WTC11 (cell line): Measurements from ENCODE around the gene COL21A1. TPM values are rescaled to one million over a fixed set of nuclear protein-coding genes. Genes with fewer than 3 reads are reported as not detected.

Experiments used
- ATAC-seq: fragments of 200-7000 bp; cut with Tn5 transposase; 2 replicates; pipeline ENCODE4 v1.10.0; 2021; ENCODE audit warnings: mild to moderate bottlenecking, moderate library complexity
- CTCF ChIA-PET: fragments of 300-600 bp; sonication (Branson Sonifier 250); formaldehyde crosslinking; loops from one replicate; lab custom pipeline; 2021; ENCODE audit warnings: antibody characterized with exemption; lab: Charles Lee
- POLR2A ChIA-PET: fragments of 350-600 bp; sonication (Branson Sonifier 250); formaldehyde crosslinking; loops from one replicate; lab custom pipeline; 2021; ENCODE audit warnings: antibody characterized with exemption; lab: Charles Lee
- DNase-seq: peaks from one replicate; pipeline ENCODE4 v3.0.0; 2021; ENCODE audit warnings: low spot score
- H3K27ac Mint-ChIP-seq: 2 replicates; pipeline ENCODE4 v1.8.0; 2021; ENCODE audit warnings: mixed read lengths
- H3K27me3 Mint-ChIP-seq: 2 replicates; pipeline ENCODE4 v1.8.0; 2021; ENCODE audit warnings: low read depth, mild to moderate bottlenecking, moderate library complexity, mixed read lengths
- H3K36me3 Mint-ChIP-seq: 2 replicates; pipeline ENCODE4 v1.8.0; 2021; ENCODE audit warnings: mixed read lengths
- H3K4me1 Mint-ChIP-seq: 2 replicates; pipeline ENCODE4 v1.8.0; 2022; ENCODE audit warnings: mixed read lengths
- H3K4me3 Mint-ChIP-seq: 2 replicates; pipeline ENCODE4 v1.8.0; 2021; ENCODE audit warnings: mild to moderate bottlenecking, moderate library complexity, mixed read lengths
- H3K9me3 Mint-ChIP-seq: 2 replicates; pipeline ENCODE4 v1.8.0; 2021; ENCODE audit warnings: mixed read lengths
- ATF2 ChIP-seq: sonication (generic); formaldehyde crosslinking; IDR thresholded peaks from 2 replicates; pipeline ENCODE4 v1.8.1; 2022; ENCODE audit warnings: low read depth, missing genetic modification reagents, borderline replicate concordance
- ATF3 ChIP-seq: sonication (generic); formaldehyde crosslinking; conservative IDR thresholded peaks from 2 replicates; pipeline ENCODE4 v1.8.1; 2022; ENCODE audit warnings: mild to moderate bottlenecking, missing genetic modification reagents
- CBFB ChIP-seq: sonication (generic); formaldehyde crosslinking; IDR thresholded peaks from 2 replicates; pipeline ENCODE4 v1.8.1; 2022; ENCODE audit warnings: mild to moderate bottlenecking, low read depth, missing genetic modification reagents
- CTCF ChIP-seq: fragments of 200-600 bp; IDR thresholded peaks from 2 replicates; pipeline ENCODE4 v1.8.0; 2022; ENCODE audit warnings: antibody characterized with exemption
- ELF4 ChIP-seq: sonication (generic); formaldehyde crosslinking; IDR thresholded peaks from 2 replicates; pipeline ENCODE4 v1.8.1; 2022; ENCODE audit warnings: low read depth, mild to moderate bottlenecking, moderate library complexity, missing genetic modification reagents
- ERG ChIP-seq: fragments of 250-450 bp; sonication (Bioruptor Pico); IDR thresholded peaks from 2 replicates; pipeline ENCODE4 v1.8.0; 2021; ENCODE audit warnings: mild to moderate bottlenecking
- FOXK1 ChIP-seq: sonication (generic); formaldehyde crosslinking; IDR thresholded peaks from 2 replicates; pipeline ENCODE4 v1.8.0; 2022; ENCODE audit warnings: mild to moderate bottlenecking, moderate library complexity, missing genetic modification reagents
- HMGA2 ChIP-seq: fragments of 250-450 bp; sonication (Bioruptor Pico); IDR thresholded peaks from 2 replicates; pipeline ENCODE4 v1.4.0; 2021; ENCODE audit warnings: mild to moderate bottlenecking, moderate library complexity
- MLX ChIP-seq: sonication (generic); formaldehyde crosslinking; IDR thresholded peaks from 2 replicates; pipeline ENCODE4 v1.8.1; 2023; ENCODE audit warnings: mild to moderate bottlenecking, missing genetic modification reagents, moderate library complexity
- MYBL2 ChIP-seq: sonication (generic); formaldehyde crosslinking; IDR thresholded peaks from 2 replicates; pipeline ENCODE4 v1.8.1; 2023; ENCODE audit warnings: mild to moderate bottlenecking, moderate library complexity, missing genetic modification reagents
- RELA ChIP-seq: sonication (generic); formaldehyde crosslinking; IDR thresholded peaks from 2 replicates; pipeline ENCODE4 v1.8.1; 2022; ENCODE audit warnings: missing genetic modification reagents, mild to moderate bottlenecking, borderline replicate concordance
- SMAD3 ChIP-seq: sonication (generic); formaldehyde crosslinking; IDR thresholded peaks from 2 replicates; pipeline ENCODE4 v1.8.0; 2022; ENCODE audit warnings: missing genetic modification reagents, mild to moderate bottlenecking, borderline replicate concordance
- SMAD4 ChIP-seq: sonication (generic); formaldehyde crosslinking; IDR thresholded peaks from 2 replicates; pipeline ENCODE4 v1.8.0; 2022; ENCODE audit warnings: mild to moderate bottlenecking, missing genetic modification reagents
- SOX15 ChIP-seq: fragments of 250-450 bp; sonication (Bioruptor Pico); IDR thresholded peaks from 2 replicates; pipeline ENCODE4 v1.9.0; 2021; ENCODE audit warnings: mild to moderate bottlenecking
- ZNF219 ChIP-seq: sonication (generic); formaldehyde crosslinking; IDR thresholded peaks from 2 replicates; pipeline ENCODE4 v1.8.0; 2023; ENCODE audit warnings: missing genetic modification reagents, mild to moderate bottlenecking, borderline replicate concordance
- ZNF317 ChIP-seq: sonication (generic); formaldehyde crosslinking; IDR thresholded peaks from 2 replicates; pipeline ENCODE4 v1.8.1; 2023; ENCODE audit warnings: low read depth, mild to moderate bottlenecking, moderate library complexity, missing genetic modification reagents, borderline replicate concordance
- ZNF416 ChIP-seq: fragments of 250-450 bp; sonication (Bioruptor Pico); IDR thresholded peaks from 2 replicates; pipeline ENCODE4 v1.9.0; 2021; ENCODE audit warnings: mild to moderate bottlenecking, inconsistent platforms
- ZNF532 ChIP-seq: fragments of 250-450 bp; sonication (Bioruptor Pico); IDR thresholded peaks from 2 replicates; pipeline ENCODE4 v1.9.0; 2021; ENCODE audit warnings: mild to moderate bottlenecking, borderline replicate concordance
- total RNA-seq: library from RNA; stranded (reverse); gene quantifications from 3 replicates; pipeline ENCODE4 v1.2.3, GENCODE V29; 2021

Gene COL21A1
- total RNA-seq, 1 experiment from 2014 or later = 4.4 TPM

GRCh38 chr6:56266011-56266410, 18.6 kb upstream of the COL21A1 start:
- no peak for TF ChIP-seq ZNF317 (CRISPR knock-in tag)
- TF ChIP-seq ATF3 (CRISPR knock-in tag) = no peak
- TF ChIP-seq HMGA2 (CRISPR knock-in tag) = no peak
- TF ChIP-seq ZNF219 = no peak
- TF ChIP-seq ELF4 (CRISPR knock-in tag) = no peak
- no peak for TF ChIP-seq MLX (CRISPR knock-in tag)
- TF ChIP-seq ZNF532 (CRISPR knock-in tag) = no peak
- TF ChIP-seq ATF2 (CRISPR knock-in tag) = no peak
- no peak for TF ChIP-seq CTCF
- TF ChIP-seq FOXK1 (CRISPR knock-in tag) = no peak
- no peak for TF ChIP-seq ERG (CRISPR knock-in tag)
- TF ChIP-seq MYBL2 = no peak
- no peak for TF ChIP-seq CBFB (CRISPR knock-in tag)
- no peak for TF ChIP-seq SMAD3 (CRISPR knock-in tag)
- TF ChIP-seq SMAD4 (CRISPR knock-in tag) = no peak
- no peak for TF ChIP-seq SOX15 (CRISPR knock-in tag)
- TF ChIP-seq RELA = no peak
- TF ChIP-seq ZNF416 (CRISPR knock-in tag) = no peak
- Mint-ChIP-seq H3K27ac (no peak overlapping the region), H3K36me3 (peaks cover 18% of the 10 kb centered on the region), H3K27me3 (no peaks in the 10 kb centered on the region), H3K4me1 (peaks cover 4% of the 10 kb centered on the region; the same call in 1 of the 2 replicates), H3K9me3 (peaks cover 26% of the 10 kb centered on the region), H3K4me3 (no peak overlapping the region)
- POLR2A ChIA-PET = no interaction called here
- CTCF ChIA-PET = no interaction called here
- ATAC-seq (no peak), DNase-seq (no peak)
